Smooth muscle cell (in vitro differentiated cells): ENCODE measurements around the gene ZNF335. TPM values are rescaled to one million over a fixed set of nuclear protein-coding genes. Genes with fewer than 3 reads are reported as not detected.

Experiments
- DNase-seq: peaks from one replicate; lab custom pipeline; 2025; ENCODE audit not compliant: unreplicated experiment; lab: John Stamatoyannopoulos, UW
- H2AFZ ChIP-seq: fragments of 200-600 bp; sonication (generic); 2 replicates; pipeline ENCODE4 v1.6.0; 2016; ENCODE audit warnings: antibody characterized with exemption, low read depth, mild to moderate bottlenecking
- H3F3A ChIP-seq: fragments of 200-600 bp; sonication (generic); 2 replicates; pipeline ENCODE4 v1.6.0; 2017; ENCODE audit warnings: antibody characterized with exemption, low read depth
- H3K27ac ChIP-seq: fragments of 200-600 bp; sonication (generic); 2 replicates; pipeline ENCODE4 v1.5.1; 2016; ENCODE audit warnings: low read depth, mild to moderate bottlenecking
- H3K27me3 ChIP-seq: fragments of 200-600 bp; sonication (generic); 2 replicates; pipeline ENCODE4 v1.6.1; 2016; ENCODE audit warnings: low read depth, mild to moderate bottlenecking
- H3K36me3 ChIP-seq: fragments of 200-600 bp; sonication (generic); 2 replicates; pipeline ENCODE4 v1.5.1; 2016; ENCODE audit warnings: low read depth
- H3K4me1 ChIP-seq: fragments of 200-600 bp; sonication (generic); 2 replicates; pipeline ENCODE4 v1.5.1; 2016; ENCODE audit warnings: low read depth
- H3K4me2 ChIP-seq: fragments of 200-600 bp; sonication (generic); 2 replicates; pipeline ENCODE4 v1.6.0; 2016; ENCODE audit warnings: mild to moderate bottlenecking
- H3K4me3 ChIP-seq: fragments of 200-600 bp; sonication (generic); 2 replicates; pipeline ENCODE4 v1.5.1; 2016; ENCODE audit warnings: mild to moderate bottlenecking
- H3K79me2 ChIP-seq: fragments of 200-600 bp; sonication (generic); 2 replicates; pipeline ENCODE4 v1.6.0; 2016; ENCODE audit warnings: low read depth, mild to moderate bottlenecking
- H3K9ac ChIP-seq: fragments of 200-600 bp; sonication (generic); 2 replicates; pipeline ENCODE4 v1.6.0; 2016; ENCODE audit warnings: low read depth
- H3K9me3 ChIP-seq: fragments of 200-600 bp; sonication (generic); replicated peaks from 2 replicates; pipeline ENCODE4 v1.5.1; 2016; ENCODE audit warnings: low read depth
- H4K20me1 ChIP-seq: fragments of 200-600 bp; sonication (generic); 2 replicates; pipeline ENCODE4 v1.6.0; 2016; ENCODE audit warnings: low read depth
- WGBS: methylation state at CpG from one replicate; pipeline ENCODE4 v1.1.7; 2016; ENCODE audit warnings: low lambda C conversion rate; 5-methylcytosine and 5-hydroxymethylcytosine counted together
- polyA plus RNA-seq: library from polyadenylated mRNA; unstranded; fragments of >200 nt; fragmentation: Nextera tagmentation; extraction: Ambion mirVana; gene quantifications from 2 replicates; pipeline ENCODE4 v1.2.1, GENCODE V29; 2016
- total RNA-seq: library from RNA; depleted of rRNA; stranded (reverse); fragments of >200 nt; gene quantifications from 2 replicates; pipeline ENCODE4 v1.2.3, GENCODE V29; 2014
- TF ChIP-seq, protein P1 (sequence below): fragments of 200-600 bp; sonication (generic); IDR thresholded peaks from 2 replicates; pipeline ENCODE4 v1.5.1; 2017; ENCODE audit warnings: borderline replicate concordance, mild to moderate bottlenecking, antibody characterized with exemption; ENCODE audit not compliant: insufficient read depth, poor library complexity, severe bottlenecking

ZNF335 gene
- total and polyA plus RNA-seq, 2 experiments from 2014 or later = 11.2 to 14.2 TPM

- Histone ChIP-seq H3K9me3 (no peaks in the 10 kb centered on the region), H3K27ac (no peak overlapping the region), H2AFZ (no peak overlapping the region), H3K4me3 (no peak overlapping the region), H3K79me2 (peaks cover 3% of the 10 kb centered on the region), H3K36me3 (no peaks in the 10 kb centered on the region), H3F3A (no peaks in the 10 kb centered on the region), H3K4me1 (peaks cover 1% of the 10 kb centered on the region), H3K4me2 (no peak overlapping the region), H3K9ac (no peak overlapping the region), H4K20me1 (no peaks in the 10 kb centered on the region), H3K27me3 (peaks cover 13% of the 10 kb centered on the region)
- DNase-seq = no peak
- TF ChIP-seq, protein P1, sequence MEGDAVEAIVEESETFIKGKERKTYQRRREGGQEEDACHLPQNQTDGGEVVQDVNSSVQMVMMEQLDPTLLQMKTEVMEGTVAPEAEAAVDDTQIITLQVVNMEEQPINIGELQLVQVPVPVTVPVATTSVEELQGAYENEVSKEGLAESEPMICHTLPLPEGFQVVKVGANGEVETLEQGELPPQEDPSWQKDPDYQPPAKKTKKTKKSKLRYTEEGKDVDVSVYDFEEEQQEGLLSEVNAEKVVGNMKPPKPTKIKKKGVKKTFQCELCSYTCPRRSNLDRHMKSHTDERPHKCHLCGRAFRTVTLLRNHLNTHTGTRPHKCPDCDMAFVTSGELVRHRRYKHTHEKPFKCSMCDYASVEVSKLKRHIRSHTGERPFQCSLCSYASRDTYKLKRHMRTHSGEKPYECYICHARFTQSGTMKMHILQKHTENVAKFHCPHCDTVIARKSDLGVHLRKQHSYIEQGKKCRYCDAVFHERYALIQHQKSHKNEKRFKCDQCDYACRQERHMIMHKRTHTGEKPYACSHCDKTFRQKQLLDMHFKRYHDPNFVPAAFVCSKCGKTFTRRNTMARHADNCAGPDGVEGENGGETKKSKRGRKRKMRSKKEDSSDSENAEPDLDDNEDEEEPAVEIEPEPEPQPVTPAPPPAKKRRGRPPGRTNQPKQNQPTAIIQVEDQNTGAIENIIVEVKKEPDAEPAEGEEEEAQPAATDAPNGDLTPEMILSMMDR = no peak
- WGBS = 82% methylated on average over 6 of the region's 6 CpGs
These were observed 4.1 kb upstream of the ZNF335 start for GRCh38 chr20:45976086-45976485.

- Histone ChIP-seq H3K4me3 (no peak overlapping the region), H4K20me1 (no peaks in the 10 kb centered on the region), H3K9ac (no peak overlapping the region), H3K79me2 (peaks cover 3% of the 10 kb centered on the region), H3K27me3 (peaks cover 13% of the 10 kb centered on the region), H3K27ac (no peak overlapping the region), H3K4me2 (no peak overlapping the region), H3K4me1 (peaks cover 5% of the 10 kb centered on the region), H3K9me3 (no peaks in the 10 kb centered on the region), H3F3A (no peaks in the 10 kb centered on the region), H3K36me3 (no peaks in the 10 kb centered on the region), H2AFZ (no peak overlapping the region)
- TF ChIP-seq, protein P1 = no peak
- 94% methylated on average over 11 of the region's 11 CpGs for WGBS
- DNase-seq = no peak
These were observed 3.7 kb upstream of the ZNF335 start for GRCh38 chr20:45975686-45976085.

DNA sequence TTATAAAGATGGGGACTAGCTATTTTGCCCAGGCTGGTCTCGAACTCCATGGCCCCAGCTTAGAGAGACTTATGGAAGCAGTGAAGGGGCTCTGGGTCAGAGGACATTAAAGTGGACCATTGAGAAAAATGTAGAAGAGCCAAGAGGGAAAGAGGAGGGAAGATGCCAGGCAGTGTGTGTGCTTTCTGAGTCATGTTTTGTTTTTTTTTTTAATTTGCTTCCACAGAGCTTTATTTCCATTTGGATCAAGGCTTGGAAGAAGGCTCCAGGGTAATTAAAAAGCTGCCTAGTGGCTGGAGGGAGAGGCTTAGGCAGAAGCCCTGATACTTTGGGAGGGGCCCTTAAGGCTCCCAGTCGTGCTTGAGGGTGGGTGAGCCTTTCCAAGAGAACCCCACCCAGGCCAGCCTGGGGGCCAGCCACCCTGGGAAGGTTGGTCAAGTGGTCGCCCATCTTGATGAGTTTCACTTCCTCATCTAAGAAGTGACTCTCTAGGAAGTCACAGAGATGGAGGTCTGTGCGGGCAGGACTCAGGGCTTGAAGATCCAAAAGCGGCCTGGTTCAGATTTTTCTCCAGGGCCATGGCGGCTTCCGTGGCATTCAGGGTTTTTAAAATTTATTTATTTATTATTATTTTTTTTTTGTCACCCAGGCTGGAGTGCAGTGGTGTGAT, 3.0 kb upstream of the ZNF335 start:
- Histone ChIP-seq H3K9ac (no peak overlapping the region), H3F3A (no peaks in the 10 kb centered on the region), H3K4me3 (no peak overlapping the region), H3K36me3 (no peaks in the 10 kb centered on the region), H3K79me2 (peaks cover 7% of the 10 kb centered on the region), H2AFZ (no peak overlapping the region), H3K27me3 (peaks cover 13% of the 10 kb centered on the region), H3K4me2 (no peak overlapping the region), H3K9me3 (no peaks in the 10 kb centered on the region), H3K4me1 (peaks cover 6% of the 10 kb centered on the region), H3K27ac (no peak overlapping the region), H4K20me1 (peaks cover 1% of the 10 kb centered on the region)
- WGBS = 96% methylated on average over 7 of the region's 7 CpGs
- TF ChIP-seq, protein P1 = no peak
- no peak for DNase-seq
